Measurements from ENCODE around the gene RIT1. TPM values are rescaled to one million over a fixed set of nuclear protein-coding genes. Genes with fewer than 3 reads are reported as not detected.

Gene RIT1
- total and polyA plus RNA-seq, 2 of the 8 experiments (the other 6 are each of a cell fraction or from before 2014, with no cell fraction given) = 25.3 to 26.8 TPM

- Histone ChIP-seq H2BK120ac (replicated peaks; ENCODE audit: low read depth, low read length) (no peak overlapping the region), H3K79me2 (ENCODE audit: control insufficient read depth in 1 of 2, insufficient read depth in 2 of 2, low read length in 2 of 2) (no peaks in the 10 kb centered on the region), H3K14ac (ENCODE audit: insufficient read length) (no peak overlapping the region), H2BK5ac (ENCODE audit: low read depth, low read length) (no peak overlapping the region), H3K4ac (replicated peaks; ENCODE audit: insufficient read length, low read depth, low read length) (no peak overlapping the region), H4K91ac (replicated peaks; ENCODE audit: insufficient read length, low read length) (no peak overlapping the region), H3K27me3 (replicated peaks in 1 of 4; ENCODE audit: control insufficient read depth in 3 of 4, extremely low read depth in 1 of 4, insufficient read depth in 3 of 4, low read length in 3 of 4) (no peaks in the 10 kb centered on the region), H3K9ac (replicated peaks in 1 of 4; ENCODE audit: extremely low read depth in 1 of 4, low read depth in 3 of 4, low read length in 3 of 4) (no peak overlapping the region), H3K4me3 (ENCODE audit: extremely low read depth in 1 of 4, insufficient read depth in 2 of 4, low read depth in 3 of 4, low read length in 4 of 4) (no peak overlapping the region), H2BK12ac (ENCODE audit: low read depth, low read length) (no peak overlapping the region), H2AK5ac (ENCODE audit: low read depth, low read length) (no peak overlapping the region), H3K4me2 (ENCODE audit: insufficient read depth in 1 of 2, low read depth in 2 of 2, low read length in 2 of 2) (no peak overlapping the region), H3K27ac (ENCODE audit: low read depth, low read length) (no peak overlapping the region), H3K56ac (replicated peaks; ENCODE audit: insufficient read length, low read depth, low read length) (no peak overlapping the region), H3K9me3 (ENCODE audit: insufficient read depth in 2 of 2, low read depth in 1 of 2, low read length in 1 of 2) (no peaks in the 10 kb centered on the region), H3K36me3 (ENCODE audit: control insufficient read depth in 2 of 4, insufficient read depth in 4 of 4, low read length in 3 of 4) (no peaks in the 10 kb centered on the region), H4K8ac (ENCODE audit: extremely low read depth, insufficient read depth, low read length) (no peak overlapping the region), H2AFZ (ENCODE audit: low read length) (no peak overlapping the region), H3K18ac (ENCODE audit: extremely low read depth, low read length) (no peak overlapping the region), H4K5ac (ENCODE audit: insufficient read length, low read depth, low read length) (no peak overlapping the region), H2BK20ac (ENCODE audit: low read length) (no peak overlapping the region), H2BK15ac (ENCODE audit: low read length) (no peak overlapping the region), H3K23ac (ENCODE audit: insufficient read length) (no peak overlapping the region), H3K4me1 (replicated peaks in 1 of 4; ENCODE audit: control insufficient read depth in 3 of 4, insufficient read depth in 4 of 4, low read length in 3 of 4) (no peaks in the 10 kb centered on the region), H4K20me1 (replicated peaks in 1 of 2; ENCODE audit: control insufficient read depth in 1 of 2, insufficient read depth in 2 of 2, low read length in 2 of 2) (no peaks in the 10 kb centered on the region), H3K79me1 (ENCODE audit: low read depth, low read length) (no peaks in the 10 kb centered on the region), H3K23me2 (ENCODE audit: low read depth, low read length) (no peaks in the 10 kb centered on the region)
- WGBS, 2 experiments (ENCODE audit: extremely low coverage in 1 of 2, insufficient coverage in 1 of 2, insufficient read length in 1 of 2, insufficient replicate concordance in 2 of 2, low coverage in 1 of 2, low lambda C conversion rate in 2 of 2, missing lambda C conversion rate in 1 of 2) = 55% methylated on average over 3 of the region's 3 CpGs; no CpG with 5 or more reads in 1 of the 2 experiments
- CTCF ChIA-PET (ENCODE audit: partially characterized antibody) = interaction anchor here (0.6 kb wide), 1 partner anchor 64 kb away, joined by 3 read pairs; no protein-coding TSS in a partner anchor
- TF ChIP-seq BRCA1 (IDR thresholded peaks at IDR 0.05; ENCODE audit: low read depth, low read length) (no peak), KDM4A (IDR thresholded peaks at IDR 0.05; ENCODE audit: low read depth, low read length, severe bottlenecking) (no peak), SP4 (IDR thresholded peaks at IDR 0.05; ENCODE audit: low read length) (no peak)
- FAIRE-seq (no peak), DNase-seq (ENCODE audit: low read depth in 1 of 2, low spot score in 2 of 2) (no peak)
- POLR2A ChIA-PET (ENCODE audit: partially characterized antibody) = interaction anchor here (2.2 kb wide), 1 partner anchor 30 kb away, joined by 6 read pairs; the partner anchor contains the start of gene SYT11
These were observed 20.9 kb downstream of the RIT1 start for GRCh38 chr1:155890251-155890650.
